Activated B cell treated with CpG ODN at 0.5 μM for 24 hours (primary cell): Measurements from ENCODE around the gene NRCAM. TPM values are rescaled to one million over a fixed set of nuclear protein-coding genes. Genes with fewer than 3 reads are reported as not detected.

ENCODE experiments used
- ATAC-seq: fragments of 200-7000 bp; cut with Tn5 transposase; one replicate; pipeline ENCODE4 v1.10.0; 2021; ENCODE audit warnings: low read depth, mild to moderate bottlenecking, moderate library complexity
- CTCF ChIA-PET: fragments of 350-600 bp; sonication (Branson Sonifier 250); formaldehyde crosslinking; loops from one replicate; lab custom pipeline; 2021; ENCODE audit warnings: antibody characterized with exemption; lab: Charles Lee
- POLR2A ChIA-PET: fragments of 350-600 bp; sonication (Branson Sonifier 250); formaldehyde crosslinking; loops from one replicate; lab custom pipeline; 2021; ENCODE audit warnings: antibody characterized with exemption; lab: Charles Lee
- DNase-seq: peaks from one replicate; pipeline ENCODE4 v3.0.0; 2022
- H3K27ac Mint-ChIP-seq: one replicate; pipeline ENCODE4 v1.8.0; 2020; ENCODE audit warnings: mixed read lengths
- H3K27me3 Mint-ChIP-seq: one replicate; pipeline ENCODE4 v1.8.0; 2021; ENCODE audit warnings: mixed read lengths
- H3K36me3 Mint-ChIP-seq: one replicate; pipeline ENCODE4 v1.8.0; 2021; ENCODE audit warnings: low read depth, mixed read lengths
- H3K4me1 Mint-ChIP-seq: one replicate; pipeline ENCODE4 v1.8.0; 2021; ENCODE audit warnings: mixed read lengths
- H3K4me3 Mint-ChIP-seq: one replicate; pipeline ENCODE4 v1.8.0; 2020; ENCODE audit warnings: mild to moderate bottlenecking, mixed read lengths
- H3K9me3 Mint-ChIP-seq: one replicate; pipeline ENCODE4 v1.8.0; 2020; ENCODE audit warnings: mixed read lengths
- intact Hi-C: fragments of 100-400 bp; cut with micrococcal nuclease; formaldehyde crosslinking; loops from one replicate; pipeline ENCODE4 v1.15.1; 2024
- total RNA-seq: library from RNA; stranded (reverse); gene quantifications from 2 replicates; pipeline ENCODE4 v1.2.3, GENCODE V29; 2022
- TF ChIP-seq, protein P1 (sequence below): fragments of 200-600 bp; IDR thresholded peaks from one replicate; pipeline ENCODE4 v1.8.0; 2022; ENCODE audit warnings: antibody characterized with exemption, mild to moderate bottlenecking

The NRCAM gene
- total RNA-seq, 1 donor from 2014 or later = 2.2 TPM

GRCh38 chr7:108247614-108248013, 208.6 kb downstream of the NRCAM start:
- H3K9me3 Mint-ChIP-seq = no peaks in the 10 kb centered on the region
- H3K4me1 Mint-ChIP-seq = no peaks in the 10 kb centered on the region
- intact Hi-C loops = no loop called here
- CTCF ChIA-PET = no interaction called here
- TF ChIP-seq, protein P1, sequence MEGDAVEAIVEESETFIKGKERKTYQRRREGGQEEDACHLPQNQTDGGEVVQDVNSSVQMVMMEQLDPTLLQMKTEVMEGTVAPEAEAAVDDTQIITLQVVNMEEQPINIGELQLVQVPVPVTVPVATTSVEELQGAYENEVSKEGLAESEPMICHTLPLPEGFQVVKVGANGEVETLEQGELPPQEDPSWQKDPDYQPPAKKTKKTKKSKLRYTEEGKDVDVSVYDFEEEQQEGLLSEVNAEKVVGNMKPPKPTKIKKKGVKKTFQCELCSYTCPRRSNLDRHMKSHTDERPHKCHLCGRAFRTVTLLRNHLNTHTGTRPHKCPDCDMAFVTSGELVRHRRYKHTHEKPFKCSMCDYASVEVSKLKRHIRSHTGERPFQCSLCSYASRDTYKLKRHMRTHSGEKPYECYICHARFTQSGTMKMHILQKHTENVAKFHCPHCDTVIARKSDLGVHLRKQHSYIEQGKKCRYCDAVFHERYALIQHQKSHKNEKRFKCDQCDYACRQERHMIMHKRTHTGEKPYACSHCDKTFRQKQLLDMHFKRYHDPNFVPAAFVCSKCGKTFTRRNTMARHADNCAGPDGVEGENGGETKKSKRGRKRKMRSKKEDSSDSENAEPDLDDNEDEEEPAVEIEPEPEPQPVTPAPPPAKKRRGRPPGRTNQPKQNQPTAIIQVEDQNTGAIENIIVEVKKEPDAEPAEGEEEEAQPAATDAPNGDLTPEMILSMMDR = no peak
- no peak overlapping the region for H3K27ac Mint-ChIP-seq
- H3K4me3 Mint-ChIP-seq = no peak overlapping the region
- DNase-seq (no peak), ATAC-seq (no peak)
- peaks cover 12% of the 10 kb centered on the region for H3K27me3 Mint-ChIP-seq
- POLR2A ChIA-PET = no interaction called here
- H3K36me3 Mint-ChIP-seq = no peaks in the 10 kb centered on the region

GRCh38 chr7:108246227-108246837, 209.9 kb downstream of the NRCAM start:
- intact Hi-C loops = no loop called here
- H3K27me3 Mint-ChIP-seq = peaks cover 12% of the 10 kb centered on the region
- no peak for DNase-seq
- H3K9me3 Mint-ChIP-seq = no peaks in the 10 kb centered on the region
- TF ChIP-seq, protein P1 = no peak
- no peak overlapping the region for H3K4me3 Mint-ChIP-seq
- ChIA-PET CTCF (no interaction called here), POLR2A (no interaction called here)
- no peaks in the 10 kb centered on the region for H3K36me3 Mint-ChIP-seq
- no peak for ATAC-seq
- no peak overlapping the region for H3K27ac Mint-ChIP-seq
- no peaks in the 10 kb centered on the region for H3K4me1 Mint-ChIP-seq

GRCh38 chr7:108245523-108246226, 210.6 kb downstream of the NRCAM start:
- POLR2A ChIA-PET = no interaction called here
- no peak overlapping the region for H3K4me3 Mint-ChIP-seq

GRCh38 chr7:108244110-108244509, 212.1 kb downstream of the NRCAM start:
- H3K27me3 Mint-ChIP-seq = peaks cover 12% of the 10 kb centered on the region
- H3K36me3 Mint-ChIP-seq = no peaks in the 10 kb centered on the region
- intact Hi-C loops = no loop called here
- TF ChIP-seq, protein P1 = no peak
- no peak for ATAC-seq
- DNase-seq = no peak
- ChIA-PET POLR2A (no interaction called here), CTCF (no interaction called here)
- no peaks in the 10 kb centered on the region for H3K9me3 Mint-ChIP-seq
- H3K27ac Mint-ChIP-seq = no peak overlapping the region
- no peaks in the 10 kb centered on the region for H3K4me1 Mint-ChIP-seq
- no peak overlapping the region for H3K4me3 Mint-ChIP-seq

More at GRCh38 chr7:108245523-108246226, 210.6 kb downstream of the NRCAM start:
- H3K9me3 Mint-ChIP-seq = no peaks in the 10 kb centered on the region
- H3K4me1 Mint-ChIP-seq = no peaks in the 10 kb centered on the region
- intact Hi-C loops = no loop called here
- H3K27me3 Mint-ChIP-seq = peaks cover 12% of the 10 kb centered on the region
- H3K27ac Mint-ChIP-seq = no peak overlapping the region
- DNase-seq (no peak), ATAC-seq (no peak)
- H3K36me3 Mint-ChIP-seq = no peaks in the 10 kb centered on the region
- TF ChIP-seq, protein P1 = no peak
- CTCF ChIA-PET = no interaction called here

DNA sequence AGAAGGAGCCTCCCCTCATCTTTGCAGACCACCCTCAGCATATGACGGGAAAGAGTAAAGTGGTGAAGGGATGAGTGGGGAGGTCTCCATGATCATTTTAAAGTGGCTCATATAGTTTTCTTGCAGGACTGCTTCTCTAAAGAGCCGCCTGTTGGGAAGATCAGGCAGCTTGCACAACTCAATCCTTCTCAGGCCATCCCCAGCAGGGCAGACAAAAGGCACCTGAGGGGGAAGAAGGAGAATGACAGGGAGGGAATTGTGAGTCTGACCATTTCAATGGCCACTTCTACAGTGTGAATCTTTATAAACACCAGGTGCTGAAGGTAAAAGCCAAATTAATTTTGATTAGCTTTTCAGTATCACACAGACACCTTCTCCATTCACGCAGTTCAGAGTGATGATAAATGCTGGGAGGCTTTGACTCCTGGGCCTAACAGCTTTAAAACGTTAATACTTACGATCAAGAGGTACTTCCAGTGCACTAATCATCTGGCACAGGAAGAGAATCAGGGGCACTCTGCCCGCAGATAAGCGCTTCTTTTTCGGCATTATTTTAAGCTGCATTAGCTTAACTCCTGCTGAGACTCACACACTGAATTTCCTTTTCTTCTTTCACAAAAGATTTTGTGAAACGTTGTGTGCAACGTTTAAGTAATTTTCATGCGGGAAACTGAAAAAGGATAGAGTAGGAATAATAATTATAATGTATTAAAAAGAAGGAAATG, 216.6 kb downstream of the NRCAM start:
- ChIA-PET POLR2A (no interaction called here), CTCF (no interaction called here)
- H3K4me3 Mint-ChIP-seq = peak overlapping the region; percentile 29

More for the DNA sequence above, 216.6 kb downstream of the NRCAM start:
- intact Hi-C loops = no loop called here
- ATAC-seq (no peak), DNase-seq (no peak)
- no peak overlapping the region for H3K27ac Mint-ChIP-seq
- peaks cover 4% of the 10 kb centered on the region for H3K27me3 Mint-ChIP-seq
- no peaks in the 10 kb centered on the region for H3K4me1 Mint-ChIP-seq
- H3K9me3 Mint-ChIP-seq = no peaks in the 10 kb centered on the region
- TF ChIP-seq, protein P1 = no peak
- H3K36me3 Mint-ChIP-seq = no peaks in the 10 kb centered on the region
